Ovary (tissue), 3 donors: ENCODE data around the gene RGS3.

Source experiments
- EP300 ChIP-seq: sonication (generic); formaldehyde crosslinking; IDR thresholded peaks from one replicate; pipeline ENCODE4 v1.6.1; 2017; ENCODE audit warnings: antibody characterized with exemption
- TF ChIP-seq, protein P1 (sequence below), 3 donors: fragments of 450-650 bp in 2 of 3; fragments of 200-600 bp in 1 of 3; IDR thresholded peaks; one replicate each; pipeline versions ENCODE4 v1.5.1 to v1.8.0; 2016 to 2022; ENCODE audit warnings: antibody characterized with exemption in 3 of 3, mild to moderate bottlenecking in 1 of 3
- donor health status: DM: no; HTN: no; CAD: no.

DNA sequence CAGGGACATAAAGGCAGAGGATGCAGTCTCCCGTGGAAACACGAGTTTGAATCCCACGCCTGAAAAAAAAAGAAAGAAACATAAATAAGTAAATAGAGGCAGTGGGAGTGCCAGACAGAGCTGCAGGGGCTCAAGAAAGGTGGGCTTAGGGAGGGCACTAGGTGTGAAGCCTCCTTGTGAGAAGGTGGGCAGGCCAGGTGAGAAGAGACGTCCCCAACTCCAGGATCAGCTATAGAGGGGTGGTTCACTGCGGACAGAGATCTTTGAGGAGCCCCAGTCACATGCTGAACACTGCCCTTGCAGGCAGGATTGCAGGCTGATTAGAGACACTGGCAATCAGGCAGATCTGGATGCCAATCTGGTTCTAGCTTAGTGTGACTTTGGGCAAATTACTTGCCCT, 172.1 kb downstream of the RGS3 start:
- TF ChIP-seq, protein P1, sequence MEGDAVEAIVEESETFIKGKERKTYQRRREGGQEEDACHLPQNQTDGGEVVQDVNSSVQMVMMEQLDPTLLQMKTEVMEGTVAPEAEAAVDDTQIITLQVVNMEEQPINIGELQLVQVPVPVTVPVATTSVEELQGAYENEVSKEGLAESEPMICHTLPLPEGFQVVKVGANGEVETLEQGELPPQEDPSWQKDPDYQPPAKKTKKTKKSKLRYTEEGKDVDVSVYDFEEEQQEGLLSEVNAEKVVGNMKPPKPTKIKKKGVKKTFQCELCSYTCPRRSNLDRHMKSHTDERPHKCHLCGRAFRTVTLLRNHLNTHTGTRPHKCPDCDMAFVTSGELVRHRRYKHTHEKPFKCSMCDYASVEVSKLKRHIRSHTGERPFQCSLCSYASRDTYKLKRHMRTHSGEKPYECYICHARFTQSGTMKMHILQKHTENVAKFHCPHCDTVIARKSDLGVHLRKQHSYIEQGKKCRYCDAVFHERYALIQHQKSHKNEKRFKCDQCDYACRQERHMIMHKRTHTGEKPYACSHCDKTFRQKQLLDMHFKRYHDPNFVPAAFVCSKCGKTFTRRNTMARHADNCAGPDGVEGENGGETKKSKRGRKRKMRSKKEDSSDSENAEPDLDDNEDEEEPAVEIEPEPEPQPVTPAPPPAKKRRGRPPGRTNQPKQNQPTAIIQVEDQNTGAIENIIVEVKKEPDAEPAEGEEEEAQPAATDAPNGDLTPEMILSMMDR (IDR thresholded peaks at IDR 0.05) = no peak
- no peak for TF ChIP-seq EP300
